ENCODE data around the gene SAP30L. TPM values are rescaled to one million over a fixed set of nuclear protein-coding genes. Genes with fewer than 3 reads are reported as not detected.

The SAP30L gene
- total and polyA plus RNA-seq, 2 of the 4 experiments (the other 2 are of a cell fraction), result 9.7 to 17.6 TPM

DNA sequence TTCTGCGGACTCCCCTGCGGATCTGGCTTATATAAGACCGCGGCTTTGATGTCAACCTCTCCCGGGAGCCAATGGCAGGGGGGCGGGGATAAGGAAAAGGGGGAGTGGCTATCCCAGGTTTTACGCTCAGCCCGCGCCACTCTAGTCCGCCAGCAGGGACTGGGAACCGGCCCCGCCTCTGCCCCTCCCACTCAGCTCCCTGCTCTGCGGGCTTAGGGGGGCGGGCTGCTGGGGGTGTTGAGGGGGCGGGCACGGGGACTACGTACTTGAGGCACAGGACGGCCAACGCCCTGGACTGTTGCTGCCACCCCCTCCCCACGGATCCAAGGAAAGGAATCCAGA, 32.4 kb downstream of the SAP30L start, which contains the start of gene HAND1:
TSS of gene HAND1 (minus strand) at position 4 of the 342 bp plus-strand sequence. CDS start 219 bp downstream, outside the sequence.
- ChIA-PET POLR2A (ENCODE audit: unreplicated experiment) (interaction anchor here (0.6 kb wide), 1 partner anchor 136 kb away, joined by 4 read pairs; no protein-coding TSS in a partner anchor), CTCF (no interaction called here)
- Histone ChIP-seq H3K4me2 (ENCODE audit: low read depth, low read length) (peak within 1 kb of the TSS; percentile 43; the same call in 1 of the 2 replicates), H2BK5ac (ENCODE audit: low read depth, low read length, poor library complexity, severe bottlenecking) (no peak within 1 kb of the TSS), H3K9me1 (ENCODE audit: insufficient read depth, low read length) (no peaks in the 10 kb centered on the region), H3K14ac (replicated peaks; ENCODE audit: low read depth, low read length) (no peak within 1 kb of the TSS), H4K5ac (ENCODE audit: low read depth, low read length) (no peak within 1 kb of the TSS), H2AK9ac (replicated peaks; ENCODE audit: low read depth, low read length, poor library complexity) (no peak within 1 kb of the TSS), H4K20me1 (ENCODE audit: insufficient read depth, low read length) (peaks cover 14% of the 10 kb centered on the region; the same call in 1 of the 2 replicates), H3K4me1 (ENCODE audit: control insufficient read depth, insufficient read depth, low read length) (peaks cover 2% of the 10 kb centered on the region; the same call in 1 of the 2 replicates), H2BK120ac (ENCODE audit: low read depth, low read length) (no peak within 1 kb of the TSS), H3K36me3 (ENCODE audit: control insufficient read depth, insufficient read depth, low read length) (no peaks in the 10 kb centered on the region), H3K9me3 (ENCODE audit: control insufficient read depth, insufficient read depth, low read length) (peaks cover 7% of the 10 kb centered on the region; the same call in 1 of the 2 replicates), H3K56ac (ENCODE audit: extremely low read depth, insufficient read depth, low read length) (no peak within 1 kb of the TSS), H3K23ac (ENCODE audit: low read depth, low read length) (0 out of 2 replicates have a peak within 1 kb of the TSS, but pooled peaks have one; percentile 1), H2BK20ac (ENCODE audit: low read depth, low read length) (no peak within 1 kb of the TSS), H4K8ac (ENCODE audit: low read depth in 2 of 2, low read length in 2 of 2) (no peak within 1 kb of the TSS), H2BK15ac (ENCODE audit: low read depth, low read length) (no peak within 1 kb of the TSS), H2AFZ (replicated peaks; ENCODE audit: low read length, poor library complexity) (peak within 1 kb of the TSS; percentile 7), H3K4me3 (ENCODE audit: insufficient read depth, low read depth, low read length) (no peak within 1 kb of the TSS), H3K9ac (ENCODE audit: low read depth, low read length) (no peak within 1 kb of the TSS), H4K91ac (ENCODE audit: insufficient read depth, low read depth, low read length) (no peak within 1 kb of the TSS), H3K79me1 (ENCODE audit: low read depth in 1 of 2, low read length in 2 of 2) (no peaks in the 10 kb centered on the region), H3K27ac (ENCODE audit: insufficient read depth, low read length) (no peak within 1 kb of the TSS), H3K18ac (ENCODE audit: low read depth, low read length) (no peak within 1 kb of the TSS), H3K4ac (ENCODE audit: low read depth, low read length) (no peak within 1 kb of the TSS), H3K27me3 (ENCODE audit: control insufficient read depth, insufficient read depth, low read length) (peaks cover 99% of the 10 kb centered on the region), H2AK5ac (ENCODE audit: low read depth, low read length) (no peak within 1 kb of the TSS)
- in situ Hi-C loops (cut with MboI; ENCODE audit: low sequenced_read_pairs), result no loop called here
- DNase-seq, result no peak
- TF ChIP-seq MAFK (IDR thresholded peaks at IDR 0.05; ENCODE audit: low read depth, low read length), result no peak
- no peak for TF ChIP-seq BHLHE40 (IDR thresholded peaks at IDR 0.05; ENCODE audit: low read depth, low read length)
- TF ChIP-seq CEBPB (IDR thresholded peaks at IDR 0.05; ENCODE audit: low read depth, low read length), result no peak
- dilution Hi-C loops (cut with HindIII; ENCODE audit: low sequenced_read_pairs, unreplicated experiment), result no loop called here
- peak; percentile 38 for ATAC-seq (ENCODE audit: low read depth)
- intact Hi-C loops (cut with micrococcal nuclease), result no loop called here
- no TSS peak for BruUV-seq (replicated peaks)
- no CpG with 5 or more reads among the region's 20 CpGs for WGBS, 2 experiments (ENCODE audit: extremely low coverage in 2 of 2, insufficient read length in 1 of 2)

Data from IMR-90 (cell line).